Neural cell (in vitro differentiated cells): ENCODE data around the gene PLD3. TPM values are rescaled to one million over a fixed set of nuclear protein-coding genes. Genes with fewer than 3 reads are reported as not detected.

Source experiments
- H2AFZ ChIP-seq: fragments of 200-600, 300-800 bp; sonication (generic), shearing (Covaris generic); 2 replicates; pipeline ENCODE4 v1.6.0; 2014; ENCODE audit warnings: low read depth, mild to moderate bottlenecking, antibody characterized with exemption, low read length, moderate library complexity
- H3F3A ChIP-seq: fragments of 200-600 bp; shearing (Covaris generic); 2 replicates; pipeline ENCODE4 v1.6.1; 2016; ENCODE audit warnings: mild to moderate bottlenecking, moderate library complexity, mixed read lengths, antibody characterized with exemption, low read length; ENCODE audit not compliant: insufficient read depth, poor library complexity, severe bottlenecking
- H3K27ac ChIP-seq: fragments of 200-600, 300-800 bp; sonication (generic), shearing (Covaris generic); 2 replicates; pipeline ENCODE4 v1.5.1; 2014; ENCODE audit warnings: mild to moderate bottlenecking, low read length, moderate library complexity
- H3K27me3 ChIP-seq: fragments of 300-800, 200-600 bp; sonication (generic), shearing (Covaris generic); 2 replicates; pipeline ENCODE4 v1.6.0; 2014; ENCODE audit warnings: mild to moderate bottlenecking, low read depth, low read length, moderate library complexity; ENCODE audit not compliant: insufficient read depth
- H3K36me3 ChIP-seq: fragments of 300-800, 200-600 bp; sonication (generic), shearing (Covaris generic); 2 replicates; pipeline ENCODE4 v1.5.1; 2014; ENCODE audit warnings: mild to moderate bottlenecking, antibody characterized with exemption, low read length, moderate library complexity; ENCODE audit not compliant: insufficient read depth
- H3K4me2 ChIP-seq: fragments of 300-800, 200-600 bp; sonication (generic), shearing (Covaris generic); 2 replicates; pipeline ENCODE4 v1.6.0; 2014; ENCODE audit warnings: mild to moderate bottlenecking, low read length
- H3K4me3 ChIP-seq: fragments of 300-800, 200-600 bp; sonication (generic), shearing (Covaris generic); 2 replicates; pipeline ENCODE4 v1.5.1; 2014; ENCODE audit warnings: mild to moderate bottlenecking, low read length, moderate library complexity
- H3K79me2 ChIP-seq: fragments of 200-600 bp; shearing (Covaris generic); replicated peaks from 2 replicates; pipeline ENCODE4 v1.6.0; 2014; ENCODE audit warnings: mild to moderate bottlenecking, low read length, moderate library complexity; ENCODE audit not compliant: insufficient read depth
- H3K9ac ChIP-seq: fragments of 300-800, 200-600 bp; sonication (generic), shearing (Covaris generic); 2 replicates; pipeline ENCODE4 v1.6.1; 2016; ENCODE audit warnings: mild to moderate bottlenecking, low read length, mixed read lengths
- H3K9me2 ChIP-seq: fragments of 200-600 bp; shearing (Covaris generic); 2 replicates; pipeline ENCODE4 v1.6.1; 2016; ENCODE audit warnings: mild to moderate bottlenecking, low read length, mixed read lengths; ENCODE audit not compliant: insufficient read depth
- H3K9me3 ChIP-seq: fragments of 200-600, 300-800 bp; sonication (generic), shearing (Covaris generic); 2 replicates; pipeline ENCODE4 v1.6.1; 2016; ENCODE audit warnings: mild to moderate bottlenecking, mixed run types, low read length, moderate library complexity, mixed read lengths
- H4K20me1 ChIP-seq: fragments of 200-600 bp; shearing (Covaris generic); 2 replicates; pipeline ENCODE4 v1.6.1; 2016; ENCODE audit warnings: mild to moderate bottlenecking, mixed run types; ENCODE audit not compliant: insufficient read depth
- CTCF ChIP-seq: fragments of 450-650 bp; IDR thresholded peaks from 2 replicates; pipeline ENCODE4 v1.5.1; 2014; ENCODE audit warnings: antibody characterized with exemption, mild to moderate bottlenecking, moderate library complexity; ENCODE audit not compliant: poor library complexity, severe bottlenecking
- EP300 ChIP-seq: fragments of 450-650 bp; conservative IDR thresholded peaks from 2 replicates; pipeline ENCODE4 v1.6.1; 2014; ENCODE audit warnings: antibody characterized with exemption, mild to moderate bottlenecking, moderate library complexity; ENCODE audit not compliant: poor library complexity, severe bottlenecking
- EZH2 ChIP-seq: fragments of 200-600, 300-800 bp; shearing (Covaris generic), sonication (generic); IDR thresholded peaks from 2 replicates; pipeline ENCODE4 v1.6.1; 2014; ENCODE audit warnings: antibody characterized with exemption, low read length, borderline replicate concordance, mild to moderate bottlenecking; ENCODE audit not compliant: insufficient read depth, poor library complexity, severe bottlenecking
- MXI1 ChIP-seq: fragments of 450-650 bp; conservative IDR thresholded peaks from 2 replicates; pipeline ENCODE4 v1.6.1; 2014; ENCODE audit warnings: antibody characterized with exemption, mild to moderate bottlenecking; ENCODE audit not compliant: poor library complexity, severe bottlenecking
- POLR2AphosphoS5 ChIP-seq: IDR thresholded peaks from 2 replicates; pipeline ENCODE4 v1.6.1; 2012
- RAD21 ChIP-seq: fragments of 450-650 bp; conservative IDR thresholded peaks from 2 replicates; pipeline ENCODE4 v1.6.1; 2014; ENCODE audit warnings: antibody characterized with exemption, mild to moderate bottlenecking, moderate library complexity
- REST ChIP-seq: IDR thresholded peaks from 2 replicates; pipeline ENCODE4 v1.6.1; 2012; ENCODE audit warnings: borderline replicate concordance
- SMC3 ChIP-seq: fragments of 450-650 bp; conservative IDR thresholded peaks from 2 replicates; pipeline ENCODE4 v1.6.1; 2014; ENCODE audit warnings: antibody characterized with exemption, mild to moderate bottlenecking, moderate library complexity; ENCODE audit not compliant: poor library complexity
- TAF1 ChIP-seq: IDR thresholded peaks from 2 replicates; pipeline ENCODE4 v1.6.1; 2012; ENCODE audit warnings: low read depth
- polyA plus RNA-seq: library from polyadenylated mRNA; depleted of rRNA; stranded (reverse); fragments of >200 nt; gene quantifications from 2 replicates; pipeline ENCODE4 v1.2.3, GENCODE V29; 2014

Gene PLD3
- polyA plus RNA-seq, 1 donor from 2014 or later: 426 TPM

GRCh38 chr19:40321566-40322270, 26.8 kb upstream of the PLD3 start:
- Histone ChIP-seq H2AFZ (no peak overlapping the region), H3K9me3 (no peaks in the 10 kb centered on the region), H3K27ac (no peak overlapping the region), H3K36me3 (no peaks in the 10 kb centered on the region), H3F3A (no peaks in the 10 kb centered on the region), H3K79me2 (no peaks in the 10 kb centered on the region), H3K9me2 (no peaks in the 10 kb centered on the region), H3K4me2 (no peak overlapping the region), H4K20me1 (no peaks in the 10 kb centered on the region), H3K4me3 (no peak overlapping the region), H3K9ac (no peak overlapping the region), H3K27me3 (no peaks in the 10 kb centered on the region)
- TF ChIP-seq MXI1 (no peak), TAF1 (no peak)

- H2AFZ ChIP-seq: no peak overlapping the region
- TF ChIP-seq CTCF (no peak), REST (no peak), EZH2 (no peak), SMC3 (no peak), EP300 (no peak), POLR2AphosphoS5 (no peak), TAF1 (no peak), RAD21 (no peak), MXI1 (no peak)
- H3K4me3 ChIP-seq: no peak overlapping the region
- no peaks in the 10 kb centered on the region for H3K9me3 ChIP-seq
- no peaks in the 10 kb centered on the region for H3K27me3 ChIP-seq
- H3K9me2 ChIP-seq: no peaks in the 10 kb centered on the region
- no peaks in the 10 kb centered on the region for H4K20me1 ChIP-seq
- no peak overlapping the region for H3K9ac ChIP-seq
- H3K79me2 ChIP-seq: no peaks in the 10 kb centered on the region
- H3K36me3 ChIP-seq: no peaks in the 10 kb centered on the region
- H3K4me2 ChIP-seq: no peak overlapping the region
- H3K27ac ChIP-seq: no peak overlapping the region
- no peaks in the 10 kb centered on the region for H3F3A ChIP-seq
Observed at GRCh38 chr19:40322271-40322610, 26.3 kb upstream of the PLD3 start.
